Measurements from ENCODE around the gene PRKCI. TPM values are rescaled to one million over a fixed set of nuclear protein-coding genes. Genes with fewer than 3 reads are reported as not detected.

The PRKCI gene
- total RNA-seq, 4 donors from 2014 or later: 33.5 to 125 (median 47.7) TPM

DNA sequence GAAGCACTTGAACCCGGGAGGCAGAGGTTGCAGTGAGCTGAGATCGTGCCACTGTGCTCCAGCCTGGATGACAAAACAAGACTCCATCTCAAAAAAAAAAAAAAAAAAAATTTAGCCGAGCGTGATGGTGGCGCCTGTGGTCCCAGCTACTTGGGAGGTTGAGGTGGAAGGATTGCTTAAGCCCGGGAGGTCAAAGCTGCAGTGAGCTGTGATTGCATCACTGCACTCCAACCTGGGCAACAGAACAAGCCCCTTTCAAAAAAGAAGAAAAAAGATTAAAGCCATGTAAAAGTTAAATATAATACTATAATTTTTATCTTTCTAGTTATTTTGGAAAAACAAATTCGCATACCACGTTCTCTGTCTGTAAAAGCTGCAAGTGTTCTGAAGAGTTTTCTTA, 73.4 kb downstream of the PRKCI start:
- Histone ChIP-seq H3K36me3 (peaks cover 33% of the 10 kb centered on the region), H3K27me3 (no peaks in the 10 kb centered on the region), H3K4me1 (no peaks in the 10 kb centered on the region), H3K4me3 (no peak overlapping the region), H3K9me3 (no peaks in the 10 kb centered on the region), H3K27ac (no peak overlapping the region)
- TF ChIP-seq, protein P1, sequence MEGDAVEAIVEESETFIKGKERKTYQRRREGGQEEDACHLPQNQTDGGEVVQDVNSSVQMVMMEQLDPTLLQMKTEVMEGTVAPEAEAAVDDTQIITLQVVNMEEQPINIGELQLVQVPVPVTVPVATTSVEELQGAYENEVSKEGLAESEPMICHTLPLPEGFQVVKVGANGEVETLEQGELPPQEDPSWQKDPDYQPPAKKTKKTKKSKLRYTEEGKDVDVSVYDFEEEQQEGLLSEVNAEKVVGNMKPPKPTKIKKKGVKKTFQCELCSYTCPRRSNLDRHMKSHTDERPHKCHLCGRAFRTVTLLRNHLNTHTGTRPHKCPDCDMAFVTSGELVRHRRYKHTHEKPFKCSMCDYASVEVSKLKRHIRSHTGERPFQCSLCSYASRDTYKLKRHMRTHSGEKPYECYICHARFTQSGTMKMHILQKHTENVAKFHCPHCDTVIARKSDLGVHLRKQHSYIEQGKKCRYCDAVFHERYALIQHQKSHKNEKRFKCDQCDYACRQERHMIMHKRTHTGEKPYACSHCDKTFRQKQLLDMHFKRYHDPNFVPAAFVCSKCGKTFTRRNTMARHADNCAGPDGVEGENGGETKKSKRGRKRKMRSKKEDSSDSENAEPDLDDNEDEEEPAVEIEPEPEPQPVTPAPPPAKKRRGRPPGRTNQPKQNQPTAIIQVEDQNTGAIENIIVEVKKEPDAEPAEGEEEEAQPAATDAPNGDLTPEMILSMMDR (IDR thresholded peaks at IDR 0.05): no peak
- TF ChIP-seq POLR2A (IDR thresholded peaks at IDR 0.05) (no peak), POLR2AphosphoS5 (IDR thresholded peaks at IDR 0.05) (no peak), EP300 (IDR thresholded peaks at IDR 0.05) (no peak)
- 98% methylated on average over 8 of the region's 8 CpGs for WGBS
- DNase-seq (ENCODE audit: low spot score in 2 of 2): no peak

DNA sequence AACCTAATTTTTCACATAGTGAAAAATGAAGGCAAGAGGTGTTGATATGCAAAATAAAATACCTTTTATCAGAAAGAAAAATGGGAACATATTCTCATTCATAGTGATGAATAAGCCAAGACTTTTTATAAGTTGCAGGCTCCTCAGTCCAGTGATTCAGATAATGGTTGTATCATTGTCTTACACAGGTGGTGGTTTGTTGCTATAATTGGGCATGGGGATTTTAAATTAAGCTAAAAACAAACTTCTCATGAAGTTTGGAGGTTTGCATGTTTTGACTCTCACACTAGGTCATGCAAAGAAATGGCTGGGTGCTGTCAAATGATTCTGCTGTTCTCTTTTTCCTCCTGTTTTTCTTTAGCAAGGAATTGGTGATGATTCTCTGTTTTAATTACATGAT, 74.5 kb downstream of the PRKCI start:
- H3K4me1 ChIP-seq: peaks cover 3% of the 10 kb centered on the region
- H3K9me3 ChIP-seq: no peaks in the 10 kb centered on the region
- H3K27me3 ChIP-seq: no peaks in the 10 kb centered on the region
- H3K4me3 ChIP-seq: no peak overlapping the region
- TF ChIP-seq, protein P1 (IDR thresholded peaks at IDR 0.05): no peak
- TF ChIP-seq POLR2AphosphoS5 (IDR thresholded peaks at IDR 0.05): no peak
- TF ChIP-seq POLR2A (IDR thresholded peaks at IDR 0.05): no peak
- no peak for TF ChIP-seq EP300 (IDR thresholded peaks at IDR 0.05)
- no peak overlapping the region for H3K27ac ChIP-seq
- peaks cover 30% of the 10 kb centered on the region for H3K36me3 ChIP-seq
- DNase-seq (ENCODE audit: low spot score in 2 of 2): no peak

DNA sequence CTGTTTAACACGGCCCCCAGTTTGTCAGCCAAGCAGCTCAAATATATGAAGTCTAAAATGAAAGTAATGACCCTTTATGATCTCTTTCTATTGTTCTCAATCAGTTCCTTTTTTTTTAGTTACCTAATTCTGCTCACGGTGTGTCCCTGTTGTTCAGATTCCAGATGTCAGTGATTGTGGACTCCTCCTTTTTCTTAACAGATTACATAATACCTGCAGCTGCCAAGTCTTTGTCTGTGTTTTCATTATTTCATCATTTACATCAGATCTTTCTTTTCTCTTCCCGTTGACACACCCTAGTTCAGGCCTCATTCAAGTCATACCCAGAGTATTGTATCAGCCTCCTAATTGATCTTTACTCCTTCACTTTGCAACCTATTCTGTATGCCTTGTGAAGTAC, 79.2 kb downstream of the PRKCI start:
- WGBS: 30% methylated on average over 3 of the region's 3 CpGs
- H3K4me1 ChIP-seq: peaks cover 6% of the 10 kb centered on the region
- no peak for DNase-seq (ENCODE audit: low spot score in 2 of 2)

DNA sequence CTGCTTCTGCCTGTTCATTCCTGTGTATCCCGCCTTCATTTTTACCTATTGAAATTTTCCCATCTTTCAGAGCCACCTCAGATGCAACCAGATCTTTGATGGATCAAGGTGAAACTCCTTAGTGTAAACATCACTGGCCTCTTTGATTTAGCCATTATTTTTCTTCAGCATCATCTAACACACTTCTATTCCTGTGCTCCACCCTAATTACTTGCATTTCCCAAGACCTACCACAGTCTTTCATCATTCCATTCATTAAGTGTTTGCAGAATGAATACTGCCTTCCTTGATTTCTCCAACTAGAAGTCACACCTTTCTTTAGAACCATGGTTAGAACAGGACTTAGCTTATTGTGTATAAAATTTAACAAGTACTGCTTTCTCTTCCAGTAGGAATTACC, 79.8 kb downstream of the PRKCI start:
- Histone ChIP-seq H3K4me1 (peaks cover 6% of the 10 kb centered on the region), H3K27me3 (no peaks in the 10 kb centered on the region), H3K9me3 (no peaks in the 10 kb centered on the region), H3K4me3 (no peak overlapping the region), H3K27ac (no peak overlapping the region), H3K36me3 (peaks cover 23% of the 10 kb centered on the region)
- WGBS: 98% methylated on average over 1 of the region's 1 CpG
- no peak for DNase-seq (ENCODE audit: low spot score in 2 of 2)
- no peak for TF ChIP-seq POLR2A (IDR thresholded peaks at IDR 0.05)
- no peak for TF ChIP-seq POLR2AphosphoS5 (IDR thresholded peaks at IDR 0.05)
- TF ChIP-seq EP300 (IDR thresholded peaks at IDR 0.05): no peak
- TF ChIP-seq, protein P1 (IDR thresholded peaks at IDR 0.05): no peak

More for the DNA sequence above, 79.2 kb downstream of the PRKCI start:
- Histone ChIP-seq H3K27me3 (no peaks in the 10 kb centered on the region), H3K4me3 (no peak overlapping the region), H3K36me3 (peaks cover 23% of the 10 kb centered on the region), H3K27ac (no peak overlapping the region), H3K9me3 (no peaks in the 10 kb centered on the region)
- TF ChIP-seq POLR2A (IDR thresholded peaks at IDR 0.05) (no peak), POLR2AphosphoS5 (IDR thresholded peaks at IDR 0.05) (no peak)
- TF ChIP-seq, protein P1 (IDR thresholded peaks at IDR 0.05): no peak

DNA sequence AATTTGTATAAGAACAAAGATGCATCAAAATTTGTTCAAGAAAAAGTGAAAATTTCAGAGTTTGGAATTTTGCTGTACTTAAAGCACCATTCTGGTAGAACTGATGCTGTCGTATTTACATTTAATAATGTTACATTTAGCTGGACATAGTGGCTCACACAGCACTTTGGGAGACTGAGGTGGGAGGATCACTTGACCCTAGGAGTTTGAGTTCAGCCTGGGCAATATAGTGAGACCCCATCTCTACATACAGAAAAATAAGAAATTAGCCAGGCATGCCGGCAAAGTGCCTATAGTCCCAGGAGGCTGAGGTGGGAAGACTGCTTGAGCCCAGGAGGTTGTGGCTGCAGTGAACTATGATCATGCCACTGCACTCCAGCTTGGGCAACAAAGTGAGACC, 83.8 kb downstream of the PRKCI start:
- Histone ChIP-seq H3K27me3 (no peaks in the 10 kb centered on the region), H3K4me3 (no peak overlapping the region), H3K4me1 (peaks cover 6% of the 10 kb centered on the region), H3K36me3 (no peaks in the 10 kb centered on the region), H3K9me3 (no peaks in the 10 kb centered on the region), H3K27ac (no peak overlapping the region)
- WGBS: 86% methylated on average over 2 of the region's 2 CpGs
- TF ChIP-seq EP300 (IDR thresholded peaks at IDR 0.05) (no peak), POLR2A (IDR thresholded peaks at IDR 0.05) (no peak), POLR2AphosphoS5 (IDR thresholded peaks at IDR 0.05) (no peak)
- TF ChIP-seq, protein P1 (IDR thresholded peaks at IDR 0.05): no peak
- DNase-seq (ENCODE audit: low spot score in 2 of 2): no peak

Data from suprapubic skin (tissue), 4 donors.